ENCODE measurements around the gene FRMD5.

GRCh38 chr15:44093836-44094235, 101.2 kb downstream of the FRMD5 start:
- no peak for TF ChIP-seq CTCF (IDR thresholded peaks at IDR 0.05; ENCODE audit: low read depth, low read length, poor library complexity, severe bottlenecking)
- TF ChIP-seq EZH2phosphoT487 (IDR thresholded peaks at IDR 0.05; ENCODE audit: borderline replicate concordance, low read length) = no peak
